GM21529 (cell line): ENCODE data around the gene C17orf100.
"Not testable (repeated sequence)": the region's sequence is repeated elsewhere in the genome, so short reads cannot be mapped to it uniquely, and the experiment has no call there.

Experiments
- ATAC-seq: cut with Tn5 transposase; IDR thresholded peaks from one replicate; pipeline ENCODE4 v1.9.1; 2021; ENCODE audit not compliant: unreplicated experiment

C17orf100 gene

GRCh38 chr17:6688944-6689343, 37.4 kb downstream of the C17orf100 start:
- no peak for ATAC-seq

DNA sequence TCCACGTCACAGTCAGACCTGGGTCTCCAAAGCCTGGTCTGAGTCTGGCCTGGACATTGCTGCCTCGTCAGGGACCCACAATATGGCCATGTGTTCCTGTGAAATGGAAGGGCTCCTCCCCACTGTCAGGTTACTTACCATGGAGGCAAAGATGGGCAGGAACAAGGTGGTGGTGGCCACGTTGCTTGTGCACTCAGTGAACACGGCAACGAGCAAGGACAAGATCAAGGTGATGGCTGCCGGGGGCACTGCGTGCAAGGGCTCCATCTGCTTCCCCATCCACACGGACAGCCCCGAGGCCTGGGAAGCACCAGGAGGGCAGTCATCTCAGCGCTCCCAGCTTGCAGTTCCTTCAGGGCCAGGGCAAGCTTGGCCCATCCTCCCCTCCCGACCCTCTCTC, 39.1 kb downstream of the C17orf100 start:
- no peak for ATAC-seq

GRCh38 chr17:6691546-6691945, 40.0 kb downstream of the C17orf100 start:
- no peak for ATAC-seq

DNA sequence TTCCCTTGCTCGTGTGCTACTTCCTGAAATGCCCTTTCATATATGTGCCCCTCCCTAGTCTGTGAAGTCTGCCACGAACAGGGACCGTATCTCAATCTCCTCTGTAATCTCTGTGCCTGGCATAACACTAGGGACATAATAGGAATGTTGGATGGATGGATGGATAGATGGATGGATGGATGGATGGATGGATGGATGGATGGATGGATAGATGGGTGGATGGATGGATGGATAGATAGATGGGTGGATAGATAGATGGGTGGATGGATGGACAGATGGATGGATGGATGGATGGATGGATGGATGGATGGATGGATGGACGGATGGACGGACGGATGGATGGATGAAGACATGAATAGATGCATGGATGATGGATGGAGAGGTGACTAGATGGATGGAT, 40.4 kb downstream of the C17orf100 start:
- ATAC-seq, result not testable (repeated sequence)

- ATAC-seq, result no peak
Measured at GRCh38 chr17:6695051-6695450, 43.5 kb downstream of the C17orf100 start.

GRCh38 chr17:6695565-6695964, 44.0 kb downstream of the C17orf100 start:
- no peak for ATAC-seq

GRCh38 chr17:6696906-6697305, 45.3 kb downstream of the C17orf100 start:
- ATAC-seq, result no peak

GRCh38 chr17:6698004-6698403, 46.4 kb downstream of the C17orf100 start:
- no peak for ATAC-seq

GRCh38 chr17:6699997-6700947, 48.7 kb downstream of the C17orf100 start:
- ATAC-seq, result no peak

- no peak for ATAC-seq
Measured at GRCh38 chr17:6700948-6701307, 49.4 kb downstream of the C17orf100 start.

- ATAC-seq, result no peak
Measured at GRCh38 chr17:6701719-6702118, 50.2 kb downstream of the C17orf100 start.

DNA sequence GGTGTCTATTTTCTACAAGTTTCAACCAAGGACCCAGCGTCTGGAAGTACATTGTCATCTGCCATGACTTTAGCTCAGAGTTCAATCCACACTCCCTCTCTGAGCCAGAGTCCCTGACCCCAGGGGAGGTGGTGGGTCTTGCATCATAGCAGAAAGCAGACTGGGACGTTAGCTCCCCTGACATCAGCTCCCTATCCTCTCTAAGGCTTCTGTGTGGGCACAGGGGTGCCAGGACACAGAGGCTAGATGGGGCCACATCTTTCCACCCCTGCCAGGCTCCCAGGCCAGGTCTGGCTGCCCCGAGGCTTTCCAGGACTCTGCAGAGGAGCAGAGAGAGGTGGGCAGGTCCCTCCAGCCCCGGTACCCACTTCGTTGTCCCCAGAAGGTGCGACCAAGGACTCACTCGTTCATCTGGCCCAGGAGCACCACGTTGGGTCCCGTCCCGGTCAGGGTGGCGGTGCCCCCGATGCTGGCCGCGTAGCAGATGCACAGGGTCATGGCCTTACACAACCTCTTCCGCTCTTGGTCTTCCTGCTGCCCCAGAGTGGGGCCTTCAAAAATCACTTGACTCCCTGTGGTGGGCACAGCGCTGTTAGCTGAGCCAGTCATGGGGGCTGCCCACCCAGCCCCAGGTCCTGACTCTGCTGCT, 51.1 kb downstream of the C17orf100 start:
- no peak for ATAC-seq
